K562 (cell line): ENCODE measurements around the gene USP38. TPM values are rescaled to one million over a fixed set of nuclear protein-coding genes. Genes with fewer than 3 reads are reported as not detected.

Source experiments
- ARID1B ChIP-seq: fragments of 450-650 bp; IDR thresholded peaks from 2 replicates; pipeline ENCODE4 v1.6.1; 2016; ENCODE audit warnings: antibody characterized with exemption, mild to moderate bottlenecking, inconsistent platforms
- CCAR2 ChIP-seq: fragments of 200-400 bp; formaldehyde crosslinking; IDR thresholded peaks from 2 replicates; pipeline ENCODE4 v1.6.1; 2017; ENCODE audit warnings: mild to moderate bottlenecking, low read depth, low read length
- GATAD2B ChIP-seq: fragments of 450-650 bp; IDR thresholded peaks from 2 replicates; pipeline ENCODE4 v1.6.1; 2017; ENCODE audit warnings: mild to moderate bottlenecking, borderline replicate concordance
- IRF9 ChIP-seq: fragments of 450-650 bp; IDR thresholded peaks from 2 replicates; pipeline ENCODE4 v1.6.1; 2016; ENCODE audit warnings: missing biosample characterization, missing genetic modification characterization
- NFXL1 ChIP-seq: fragments of 450-650 bp; formaldehyde crosslinking; IDR thresholded peaks from 2 replicates; pipeline ENCODE4 v1.4.0; 2021; ENCODE audit warnings: mild to moderate bottlenecking
- PHF20 ChIP-seq: fragments of 450-650 bp; IDR thresholded peaks from 2 replicates; pipeline ENCODE4 v1.6.1; 2018; ENCODE audit not compliant: partially characterized antibody
- PURB ChIP-seq: sonication (generic); formaldehyde crosslinking; IDR thresholded peaks from 2 replicates; pipeline ENCODE4 v1.9.0; 2021; ENCODE audit warnings: low read depth, mild to moderate bottlenecking, missing genetic modification reagents
- TOE1 ChIP-seq, 2 experiments: fragments of 450-650 bp in 1 of 2; sonication (generic) in 1 of 2; formaldehyde crosslinking in 1 of 2; IDR thresholded peaks; 2 replicates each; pipeline versions ENCODE4 v1.7.1 to v1.8.0; 2016 to 2022; ENCODE audit warnings: borderline replicate concordance in 2 of 2, mild to moderate bottlenecking in 2 of 2, antibody characterized with exemption in 1 of 2, inconsistent platforms in 1 of 2, low read depth in 1 of 2, missing genetic modification reagents in 1 of 2, moderate library complexity in 1 of 2
- ZBTB8A ChIP-seq: fragments of 450-650 bp; IDR thresholded peaks from 2 replicates; pipeline ENCODE4 v1.6.1; 2018; ENCODE audit warnings: mild to moderate bottlenecking, moderate library complexity; ENCODE audit not compliant: partially characterized antibody
- ZNF143 ChIP-seq: sonication (generic); formaldehyde crosslinking; IDR thresholded peaks from 2 replicates; pipeline ENCODE4 v1.9.0; 2022; ENCODE audit warnings: mild to moderate bottlenecking, missing genetic modification reagents
- ZNF146 ChIP-seq: IDR thresholded peaks from one replicate; pipeline ENCODE4 v1.6.1; 2018; ENCODE audit warnings: missing compliant biosample characterization; ENCODE audit not compliant: unreplicated experiment
- ZNF217 ChIP-seq: sonication (generic); formaldehyde crosslinking; IDR thresholded peaks from 2 replicates; pipeline ENCODE4 v1.8.0; 2022; ENCODE audit warnings: mild to moderate bottlenecking, missing genetic modification reagents
- ZNF318 ChIP-seq, 2 experiments: fragments of 450-650 bp; IDR thresholded peaks; 2 replicates each; pipeline ENCODE4 v1.6.1; 2016; ENCODE audit warnings: mild to moderate bottlenecking in 2 of 2, borderline replicate concordance in 1 of 2, low read depth in 1 of 2, moderate library complexity in 1 of 2
- ZNF431 ChIP-seq: sonication (generic); formaldehyde crosslinking; IDR thresholded peaks from 2 replicates; pipeline ENCODE4 v1.8.0; 2022; ENCODE audit warnings: mild to moderate bottlenecking, missing genetic modification reagents
- ZNF592 ChIP-seq: fragments of 450-650 bp; IDR thresholded peaks from 2 replicates; pipeline ENCODE4 v1.6.1; 2017; ENCODE audit warnings: antibody characterized with exemption, mild to moderate bottlenecking
- polyA plus RNA-seq, 8 experiments: library from polyadenylated mRNA; depleted of rRNA in 4 of 8; stranded (reverse) in 5 of 8; unstranded in 3 of 8; fragments of >200 nt; fragmentation: Nextera tagmentation in 2 of 8; fragmentation: Illumina TruSeq in 1 of 8; extraction: Ambion mirVana in 2 of 8; extraction: Trizol in 1 of 8; gene quantifications; 2 replicates each; pipeline versions ENCODE4 v1.2.1 to v1.2.3, GENCODE V29; 2011 to 2014; ENCODE audit warnings: inconsistent platforms in 1 of 8, missing spikeins in 1 of 8
- total RNA-seq, 7 experiments: library from RNA; depleted of rRNA in 6 of 7; stranded (reverse); fragments of >200 nt in 6 of 7; fragmentation: Illumina TruSeq in 2 of 7; extraction: Trizol in 2 of 7; gene quantifications; 2 replicates each; pipeline versions ENCODE4 v1.2.1 to v1.2.3, GENCODE V29; 2011 to 2021; ENCODE audit warnings: low replicate concordance in 1 of 7

USP38 gene
- total and polyA plus RNA-seq, 9 of the 15 experiments (the other 6 are each of a cell fraction or from before 2014, with no cell fraction given) = 4.2 to 20.6 (median 11.2) TPM

- TF ChIP-seq ZNF318 (IDR thresholded peaks at IDR 0.05; ENCODE audit: borderline replicate concordance in 1 of 2, low read depth in 1 of 2) = no peak
- no peak for TF ChIP-seq PURB
- TF ChIP-seq ZNF592 = no peak
- no peak for TF ChIP-seq CCAR2
- no peak for TF ChIP-seq ZNF146 (CRISPR knock-in tag)
- TF ChIP-seq ARID1B = peak; percentile 33; the same call in 1 of the 2 replicates
- no peak for TF ChIP-seq ZNF431 (CRISPR knock-in tag)
- TF ChIP-seq ZBTB8A = no peak
- TF ChIP-seq ZNF217 (CRISPR knock-in tag) = no peak
- TF ChIP-seq GATAD2B = no peak
- TF ChIP-seq TOE1 (IDR thresholded peaks at IDR 0.05; ENCODE audit: borderline replicate concordance) = peak; percentile 45; the same call in 1 of the 2 replicates
- no peak for TF ChIP-seq TOE1 (CRISPR knock-in tag; IDR thresholded peaks at IDR 0.05; ENCODE audit: borderline replicate concordance, low read depth)
- no peak for TF ChIP-seq NFXL1 (CRISPR knock-in tag)
- no peak for TF ChIP-seq PHF20
- no peak for TF ChIP-seq IRF9 (tag)
- TF ChIP-seq ZNF143 (CRISPR knock-in tag) = no peak
These were observed 1.9 kb downstream of the USP38 start (continued) for GRCh38 chr4:143186649-143187048.
